Esophagus (tissue), 2 donors: ENCODE data around the gene SLC25A12. TPM values are rescaled to one million over a fixed set of nuclear protein-coding genes. Genes with fewer than 3 reads are reported as not detected.

ENCODE experiments used
- H3K27ac ChIP-seq, 2 donors: one replicate each; pipeline ENCODE4 v1.5.1; 2013; ENCODE audit warnings: low read depth in 2 of 2, mild to moderate bottlenecking in 2 of 2, inconsistent platforms in 1 of 2, low read length in 1 of 2, moderate library complexity in 1 of 2
- H3K27me3 ChIP-seq, 2 donors: one replicate each; pipeline ENCODE4 v1.6.1; 2013; ENCODE audit warnings: low read length in 2 of 2, control low read depth in 1 of 2, mild to moderate bottlenecking in 1 of 2; ENCODE audit not compliant: insufficient read depth in 2 of 2, control insufficient read depth in 1 of 2
- H3K36me3 ChIP-seq, 2 donors: one replicate each; pipeline ENCODE4 v1.6.1; 2013; ENCODE audit warnings: low read length in 1 of 2; ENCODE audit not compliant: control insufficient read depth in 2 of 2, insufficient read depth in 2 of 2
- H3K4me1 ChIP-seq, 2 donors: one replicate each; pipeline ENCODE4 v1.6.1; 2013; ENCODE audit warnings: low read length in 1 of 2; ENCODE audit not compliant: control insufficient read depth in 2 of 2, insufficient read depth in 2 of 2
- H3K4me3 ChIP-seq, 2 donors: one replicate each; pipeline ENCODE4 v1.5.1; 2013; ENCODE audit warnings: low read length in 2 of 2, mild to moderate bottlenecking in 2 of 2, low read depth in 1 of 2, moderate library complexity in 1 of 2
- H3K9me3 ChIP-seq, 2 donors: one replicate each; pipeline ENCODE4 v1.6.1; 2013; ENCODE audit warnings: mild to moderate bottlenecking in 2 of 2, low read depth in 1 of 2, low read length in 1 of 2, moderate library complexity in 1 of 2; ENCODE audit not compliant: control insufficient read depth in 2 of 2, insufficient read depth in 1 of 2
- WGBS, 2 donors: extraction: QIAGEN DNeasy Blood & Tissue Kit; methylation state at CpG; one replicate each; pipeline ENCODE4 v1.1.7; 2013; 5-methylcytosine and 5-hydroxymethylcytosine counted together
- polyA plus RNA-seq, 2 donors: library from polyadenylated mRNA; stranded (reverse); fragments of 200-250 nt; gene quantifications; one replicate each; pipeline ENCODE4 v1.2.3, GENCODE V29; 2013
- donor health status: healthy with polysubstance abuse.
- donor health status: Bipolar disorder and iron deficiency.

SLC25A12 gene
- polyA plus RNA-seq, 2 donors: 8.9 to 12.8 TPM

- H3K4me3 ChIP-seq: no peak overlapping the region
- H3K36me3 ChIP-seq: peaks cover 14% of the 10 kb centered on the region in 2 donors
- no peaks in the 10 kb centered on the region for H3K4me1 ChIP-seq
- no peak overlapping the region for H3K27ac ChIP-seq
- peaks cover 0 to 2% of the 10 kb centered on the region in 2 donors for H3K9me3 ChIP-seq
- no peaks in the 10 kb centered on the region for H3K27me3 ChIP-seq
- WGBS, 2 donors: 88 to 89% methylated on average over 6 of the region's 6 CpGs
These were observed 57.7 kb downstream of the SLC25A12 start for GRCh38 chr2:171836146-171836910.

DNA sequence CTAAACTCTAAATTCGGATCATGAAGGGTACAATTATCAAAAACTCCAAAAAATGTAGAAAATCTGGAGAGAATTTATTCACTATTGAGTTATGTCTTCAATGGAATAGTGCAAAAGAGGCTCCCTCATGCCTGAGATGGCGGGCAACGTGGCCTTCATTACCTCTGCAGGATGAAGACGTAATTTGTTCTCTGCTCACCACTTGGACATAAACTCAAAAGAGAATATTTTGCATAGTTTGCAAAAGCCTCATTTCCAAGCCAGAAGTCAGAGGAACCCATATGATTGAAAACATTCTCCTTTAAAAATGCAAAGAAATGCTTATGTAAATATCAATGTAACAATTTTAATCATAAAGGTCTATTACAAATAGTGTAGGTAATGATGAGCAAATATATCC is 58.7 kb downstream of the SLC25A12 start:
- no peaks in the 10 kb centered on the region for H3K4me1 ChIP-seq
- H3K4me3 ChIP-seq: no peak overlapping the region
- no peaks in the 10 kb centered on the region for H3K27me3 ChIP-seq
- no peak overlapping the region for H3K27ac ChIP-seq
- H3K36me3 ChIP-seq: peaks cover 14 to 16% of the 10 kb centered on the region in 2 donors
- H3K9me3 ChIP-seq: peaks cover 0 to 2% of the 10 kb centered on the region in 2 donors
- 94 to 97% methylated on average over 4 of the region's 4 CpGs for WGBS, 2 donors

- Histone ChIP-seq H3K27ac (no peak overlapping the region), H3K4me3 (no peak overlapping the region), H3K4me1 (no peaks in the 10 kb centered on the region), H3K9me3 (peaks cover 0 to 2% of the 10 kb centered on the region in 2 donors), H3K36me3 (peaks cover 14 to 16% of the 10 kb centered on the region in 2 donors), H3K27me3 (no peaks in the 10 kb centered on the region)
These were observed 59.8 kb downstream of the SLC25A12 start for GRCh38 chr2:171834286-171834685.

DNA sequence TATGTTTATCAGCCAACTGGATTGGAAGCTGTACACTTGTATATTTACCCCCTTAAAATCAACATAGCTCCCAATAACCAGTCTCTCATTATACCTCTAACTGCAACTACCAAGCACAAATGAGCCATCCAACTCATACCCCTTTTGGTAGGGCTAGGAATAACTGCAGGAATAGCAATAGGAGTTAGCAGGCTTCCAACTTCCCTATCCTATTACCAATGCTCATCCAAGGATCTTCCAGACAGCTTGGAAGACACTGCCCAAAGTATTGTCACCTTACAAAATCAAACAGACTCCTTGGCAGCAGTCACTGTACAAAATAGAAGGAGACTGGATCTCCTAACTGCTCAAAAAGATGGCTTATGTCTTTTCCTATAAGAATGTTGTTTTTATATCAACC is 61.6 kb downstream of the SLC25A12 start:
- Histone ChIP-seq H3K36me3 (peaks cover 14 to 16% of the 10 kb centered on the region in 2 donors), H3K27ac (no peak overlapping the region), H3K9me3 (peaks cover 0 to 2% of the 10 kb centered on the region in 2 donors), H3K27me3 (no peaks in the 10 kb centered on the region), H3K4me3 (no peak overlapping the region), H3K4me1 (no peaks in the 10 kb centered on the region)

DNA sequence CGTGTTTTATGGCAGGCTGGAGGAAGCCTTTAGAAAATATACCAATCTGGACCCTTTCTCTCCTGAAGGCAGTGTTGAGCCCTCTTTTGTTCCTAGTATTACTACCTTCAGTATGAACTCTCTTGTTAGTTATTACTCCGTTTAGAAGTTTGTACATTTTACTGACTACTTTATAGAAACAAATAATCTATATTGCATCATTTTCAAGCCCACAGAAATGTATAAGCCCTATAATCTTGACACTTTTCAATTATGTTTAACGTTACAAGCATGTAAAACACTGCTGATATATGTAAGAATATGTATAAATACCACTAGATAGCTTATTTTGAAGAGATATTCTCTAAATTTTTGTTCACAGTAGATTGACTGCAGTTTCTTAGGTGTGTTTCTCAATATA is 64.0 kb downstream of the SLC25A12 start:
- H3K36me3 ChIP-seq: peaks cover 9 to 15% of the 10 kb centered on the region in 2 donors
- 95 to 97% methylated on average over 3 of the region's 3 CpGs for WGBS, 2 donors

DNA sequence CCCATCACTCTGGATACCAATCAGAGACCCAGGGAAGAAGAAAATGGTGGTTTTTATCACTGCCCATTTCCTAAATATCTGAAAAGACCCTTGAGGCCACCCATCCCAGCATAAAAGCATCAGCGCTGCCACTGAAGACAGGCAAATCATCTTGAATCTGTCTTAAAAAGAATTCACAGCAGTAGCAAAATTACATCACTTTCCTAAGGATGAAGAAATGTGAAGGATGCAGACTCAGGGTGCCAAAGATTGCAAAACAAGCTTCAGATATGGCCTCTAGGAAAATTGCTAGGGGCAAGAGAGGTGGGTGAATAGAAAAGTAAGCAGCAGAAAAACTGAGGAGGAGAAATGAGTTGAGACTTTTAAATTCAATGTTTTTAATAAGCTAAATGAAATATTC is 70.0 kb downstream of the SLC25A12 start:
- Histone ChIP-seq H3K27me3 (no peaks in the 10 kb centered on the region), H3K27ac (no peak overlapping the region), H3K4me3 (no peak overlapping the region), H3K36me3 (peaks cover 0 to 3% of the 10 kb centered on the region in 2 donors), H3K4me1 (no peaks in the 10 kb centered on the region), H3K9me3 (no peaks in the 10 kb centered on the region)
- WGBS, 2 donors: 94 to 99% methylated on average over 1 of the region's 1 CpG

More for the DNA sequence above, 64.0 kb downstream of the SLC25A12 start:
- peaks cover 0 to 2% of the 10 kb centered on the region in 2 donors for H3K9me3 ChIP-seq
- no peak overlapping the region for H3K27ac ChIP-seq
- H3K27me3 ChIP-seq: no peaks in the 10 kb centered on the region
- no peaks in the 10 kb centered on the region for H3K4me1 ChIP-seq
- H3K4me3 ChIP-seq: no peak overlapping the region

DNA sequence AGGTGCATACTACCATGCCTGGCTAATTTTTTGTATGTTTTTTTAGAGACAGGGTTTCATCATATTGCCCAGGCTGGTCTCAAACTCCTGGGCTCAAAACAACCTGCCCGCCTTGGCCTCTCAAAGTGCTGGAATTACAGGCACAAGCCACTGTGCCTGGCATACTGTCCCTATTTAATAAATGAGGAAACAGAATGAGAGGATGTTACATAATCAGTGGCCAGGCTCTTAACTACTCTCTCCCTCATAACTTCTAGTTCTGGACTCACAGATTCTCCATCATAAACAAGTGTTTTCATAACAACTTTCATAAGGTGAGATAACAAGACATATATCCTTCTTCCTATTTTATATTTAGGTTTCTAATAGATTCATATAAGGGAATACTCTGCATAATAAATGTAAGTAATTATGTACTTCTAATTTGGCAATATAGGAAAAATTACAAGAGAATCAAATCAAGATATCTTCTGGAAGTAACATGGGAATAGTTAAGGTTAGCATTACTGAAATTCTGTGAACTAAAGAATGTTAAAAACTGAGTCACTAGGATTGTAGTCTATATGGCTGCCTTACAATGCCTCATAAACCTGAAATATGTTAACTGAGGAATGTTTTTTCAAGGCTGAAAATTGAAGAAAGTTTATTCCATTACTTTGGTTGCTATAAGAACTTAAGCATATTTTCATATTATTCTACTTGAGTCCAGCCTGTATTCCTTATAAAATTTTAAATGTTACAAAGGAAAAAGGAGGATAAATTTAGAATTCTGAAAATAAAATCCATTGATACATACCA is 71.3 kb downstream of the SLC25A12 start:
- no peak overlapping the region for H3K27ac ChIP-seq
- no peaks in the 10 kb centered on the region for H3K27me3 ChIP-seq
- H3K9me3 ChIP-seq: no peaks in the 10 kb centered on the region
- 88 to 94% methylated on average over 1 of the region's 1 CpG for WGBS, 2 donors
- H3K4me1 ChIP-seq: no peaks in the 10 kb centered on the region
- no peak overlapping the region for H3K4me3 ChIP-seq
- peaks cover 0 to 3% of the 10 kb centered on the region in 2 donors for H3K36me3 ChIP-seq

- H3K36me3 ChIP-seq: no peaks in the 10 kb centered on the region
- 98 to 100% methylated on average over 1 of the region's 1 CpG for WGBS, 2 donors
- H3K4me3 ChIP-seq: no peak overlapping the region
- no peaks in the 10 kb centered on the region for H3K4me1 ChIP-seq
- no peaks in the 10 kb centered on the region for H3K27me3 ChIP-seq
- no peaks in the 10 kb centered on the region for H3K9me3 ChIP-seq
- no peak overlapping the region for H3K27ac ChIP-seq
These were observed 74.6 kb downstream of the SLC25A12 start for GRCh38 chr2:171819453-171819852.

- no peak overlapping the region for H3K4me3 ChIP-seq
- no peaks in the 10 kb centered on the region for H3K36me3 ChIP-seq
- 92 to 94% methylated on average over 5 of the region's 5 CpGs for WGBS, 2 donors
These were observed 79.2 kb downstream of the SLC25A12 start for GRCh38 chr2:171814883-171815282.

More at GRCh38 chr2:171814883-171815282, 79.2 kb downstream of the SLC25A12 start:
- no peaks in the 10 kb centered on the region for H3K9me3 ChIP-seq
- H3K27ac ChIP-seq: no peak overlapping the region
- H3K4me1 ChIP-seq: no peaks in the 10 kb centered on the region
- no peaks in the 10 kb centered on the region for H3K27me3 ChIP-seq
